Neural cell (in vitro differentiated cells): ENCODE results near the gene DLGAP4. TPM values are rescaled to one million over a fixed set of nuclear protein-coding genes. Genes with fewer than 3 reads are reported as not detected.

Experiments
- H2AFZ ChIP-seq: fragments of 200-600, 300-800 bp; sonication (generic), shearing (Covaris generic); 2 replicates; pipeline ENCODE4 v1.6.0; 2014; ENCODE audit warnings: low read depth, mild to moderate bottlenecking, antibody characterized with exemption, low read length, moderate library complexity
- H3F3A ChIP-seq: fragments of 200-600 bp; shearing (Covaris generic); 2 replicates; pipeline ENCODE4 v1.6.1; 2016; ENCODE audit warnings: mild to moderate bottlenecking, moderate library complexity, mixed read lengths, antibody characterized with exemption, low read length; ENCODE audit not compliant: insufficient read depth, poor library complexity, severe bottlenecking
- H3K27ac ChIP-seq: fragments of 200-600, 300-800 bp; sonication (generic), shearing (Covaris generic); 2 replicates; pipeline ENCODE4 v1.5.1; 2014; ENCODE audit warnings: mild to moderate bottlenecking, low read length, moderate library complexity
- H3K27me3 ChIP-seq: fragments of 300-800, 200-600 bp; sonication (generic), shearing (Covaris generic); 2 replicates; pipeline ENCODE4 v1.6.0; 2014; ENCODE audit warnings: mild to moderate bottlenecking, low read depth, low read length, moderate library complexity; ENCODE audit not compliant: insufficient read depth
- H3K36me3 ChIP-seq: fragments of 300-800, 200-600 bp; sonication (generic), shearing (Covaris generic); 2 replicates; pipeline ENCODE4 v1.5.1; 2014; ENCODE audit warnings: mild to moderate bottlenecking, antibody characterized with exemption, low read length, moderate library complexity; ENCODE audit not compliant: insufficient read depth
- H3K4me2 ChIP-seq: fragments of 300-800, 200-600 bp; sonication (generic), shearing (Covaris generic); 2 replicates; pipeline ENCODE4 v1.6.0; 2014; ENCODE audit warnings: mild to moderate bottlenecking, low read length
- H3K4me3 ChIP-seq: fragments of 300-800, 200-600 bp; sonication (generic), shearing (Covaris generic); 2 replicates; pipeline ENCODE4 v1.5.1; 2014; ENCODE audit warnings: mild to moderate bottlenecking, low read length, moderate library complexity
- H3K79me2 ChIP-seq: fragments of 200-600 bp; shearing (Covaris generic); replicated peaks from 2 replicates; pipeline ENCODE4 v1.6.0; 2014; ENCODE audit warnings: mild to moderate bottlenecking, low read length, moderate library complexity; ENCODE audit not compliant: insufficient read depth
- H3K9ac ChIP-seq: fragments of 300-800, 200-600 bp; sonication (generic), shearing (Covaris generic); 2 replicates; pipeline ENCODE4 v1.6.1; 2016; ENCODE audit warnings: mild to moderate bottlenecking, low read length, mixed read lengths
- H3K9me2 ChIP-seq: fragments of 200-600 bp; shearing (Covaris generic); 2 replicates; pipeline ENCODE4 v1.6.1; 2016; ENCODE audit warnings: mild to moderate bottlenecking, low read length, mixed read lengths; ENCODE audit not compliant: insufficient read depth
- H3K9me3 ChIP-seq: fragments of 200-600, 300-800 bp; sonication (generic), shearing (Covaris generic); 2 replicates; pipeline ENCODE4 v1.6.1; 2016; ENCODE audit warnings: mild to moderate bottlenecking, mixed run types, low read length, moderate library complexity, mixed read lengths
- H4K20me1 ChIP-seq: fragments of 200-600 bp; shearing (Covaris generic); 2 replicates; pipeline ENCODE4 v1.6.1; 2016; ENCODE audit warnings: mild to moderate bottlenecking, mixed run types; ENCODE audit not compliant: insufficient read depth
- EP300 ChIP-seq: fragments of 450-650 bp; conservative IDR thresholded peaks from 2 replicates; pipeline ENCODE4 v1.6.1; 2014; ENCODE audit warnings: antibody characterized with exemption, mild to moderate bottlenecking, moderate library complexity; ENCODE audit not compliant: poor library complexity, severe bottlenecking
- EZH2 ChIP-seq: fragments of 200-600, 300-800 bp; shearing (Covaris generic), sonication (generic); IDR thresholded peaks from 2 replicates; pipeline ENCODE4 v1.6.1; 2014; ENCODE audit warnings: antibody characterized with exemption, low read length, borderline replicate concordance, mild to moderate bottlenecking; ENCODE audit not compliant: insufficient read depth, poor library complexity, severe bottlenecking
- MXI1 ChIP-seq: fragments of 450-650 bp; conservative IDR thresholded peaks from 2 replicates; pipeline ENCODE4 v1.6.1; 2014; ENCODE audit warnings: antibody characterized with exemption, mild to moderate bottlenecking; ENCODE audit not compliant: poor library complexity, severe bottlenecking
- POLR2AphosphoS5 ChIP-seq: IDR thresholded peaks from 2 replicates; pipeline ENCODE4 v1.6.1; 2012
- RAD21 ChIP-seq: fragments of 450-650 bp; conservative IDR thresholded peaks from 2 replicates; pipeline ENCODE4 v1.6.1; 2014; ENCODE audit warnings: antibody characterized with exemption, mild to moderate bottlenecking, moderate library complexity
- SMC3 ChIP-seq: fragments of 450-650 bp; conservative IDR thresholded peaks from 2 replicates; pipeline ENCODE4 v1.6.1; 2014; ENCODE audit warnings: antibody characterized with exemption, mild to moderate bottlenecking, moderate library complexity; ENCODE audit not compliant: poor library complexity
- TAF1 ChIP-seq: IDR thresholded peaks from 2 replicates; pipeline ENCODE4 v1.6.1; 2012; ENCODE audit warnings: low read depth
- polyA plus RNA-seq: library from polyadenylated mRNA; depleted of rRNA; stranded (reverse); fragments of >200 nt; gene quantifications from 2 replicates; pipeline ENCODE4 v1.2.3, GENCODE V29; 2014
- TF ChIP-seq, protein P1 (sequence below): fragments of 450-650 bp; IDR thresholded peaks from 2 replicates; pipeline ENCODE4 v1.5.1; 2014; ENCODE audit warnings: antibody characterized with exemption, mild to moderate bottlenecking, moderate library complexity; ENCODE audit not compliant: poor library complexity, severe bottlenecking
- TF ChIP-seq, protein P2 (sequence below): IDR thresholded peaks from 2 replicates; pipeline ENCODE4 v1.6.1; 2012; ENCODE audit warnings: borderline replicate concordance

Gene DLGAP4
- polyA plus RNA-seq, 1 donor from 2014 or later, result 31.2 TPM

DNA sequence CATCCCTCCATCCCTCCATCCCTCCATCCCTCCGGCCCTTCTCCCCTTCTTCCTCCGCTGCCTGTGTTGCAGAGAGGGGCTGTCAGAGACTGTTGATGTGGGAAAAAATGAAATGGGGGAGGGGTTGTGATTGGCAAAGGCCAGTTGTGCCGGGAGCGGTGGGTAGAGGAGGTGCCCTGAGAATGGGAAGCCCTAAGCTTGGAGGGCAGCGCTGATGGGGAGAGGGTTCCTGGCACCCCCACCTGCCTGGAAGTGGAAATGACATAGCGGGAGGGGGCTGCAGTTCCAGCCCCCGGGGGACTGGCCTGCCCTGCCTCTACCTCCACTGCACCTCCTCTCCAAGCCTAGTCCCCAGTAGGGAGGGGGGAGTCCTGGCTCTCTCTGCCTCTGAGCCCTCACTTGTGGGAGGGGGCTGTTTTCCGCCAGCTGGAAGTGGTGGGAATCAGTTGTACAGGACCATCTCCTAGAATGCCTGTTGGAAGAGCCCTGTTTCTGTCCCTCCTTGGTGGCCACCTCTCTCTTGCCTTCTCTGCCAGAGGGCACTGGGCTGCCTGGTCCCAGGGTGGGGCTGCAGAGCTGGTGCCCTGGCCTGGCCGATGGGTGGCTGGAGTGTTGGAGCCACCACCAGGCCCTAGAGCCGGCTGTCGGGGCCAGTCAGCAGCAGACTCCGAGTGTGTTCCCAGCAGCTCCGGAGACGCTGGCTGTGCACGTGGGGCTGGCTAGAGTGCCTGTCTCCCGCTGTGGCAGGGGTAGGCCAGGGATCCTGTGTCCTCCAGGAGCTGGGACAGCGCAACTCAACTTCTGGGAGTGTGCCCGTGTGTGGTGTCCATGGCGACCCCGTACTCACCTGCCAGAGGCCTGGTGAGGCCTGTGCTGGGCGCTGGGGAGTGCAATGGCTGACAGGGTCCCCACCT, 1.5 kb downstream of the DLGAP4 start:
- Histone ChIP-seq H4K20me1 (no peaks in the 10 kb centered on the region), H3K9me2 (no peaks in the 10 kb centered on the region), H3K27ac (no peak overlapping the region), H3K79me2 (no peaks in the 10 kb centered on the region), H3K36me3 (no peaks in the 10 kb centered on the region), H3K4me3 (peak overlapping the region; percentile 73), H2AFZ (no peak overlapping the region), H3K4me2 (peak overlapping the region; percentile 69), H3K27me3 (peaks cover 24% of the 10 kb centered on the region), H3K9me3 (no peaks in the 10 kb centered on the region), H3K9ac (peak overlapping the region; percentile 74), H3F3A (no peaks in the 10 kb centered on the region)
- TF ChIP-seq TAF1, result no peak
- TF ChIP-seq, protein P1, sequence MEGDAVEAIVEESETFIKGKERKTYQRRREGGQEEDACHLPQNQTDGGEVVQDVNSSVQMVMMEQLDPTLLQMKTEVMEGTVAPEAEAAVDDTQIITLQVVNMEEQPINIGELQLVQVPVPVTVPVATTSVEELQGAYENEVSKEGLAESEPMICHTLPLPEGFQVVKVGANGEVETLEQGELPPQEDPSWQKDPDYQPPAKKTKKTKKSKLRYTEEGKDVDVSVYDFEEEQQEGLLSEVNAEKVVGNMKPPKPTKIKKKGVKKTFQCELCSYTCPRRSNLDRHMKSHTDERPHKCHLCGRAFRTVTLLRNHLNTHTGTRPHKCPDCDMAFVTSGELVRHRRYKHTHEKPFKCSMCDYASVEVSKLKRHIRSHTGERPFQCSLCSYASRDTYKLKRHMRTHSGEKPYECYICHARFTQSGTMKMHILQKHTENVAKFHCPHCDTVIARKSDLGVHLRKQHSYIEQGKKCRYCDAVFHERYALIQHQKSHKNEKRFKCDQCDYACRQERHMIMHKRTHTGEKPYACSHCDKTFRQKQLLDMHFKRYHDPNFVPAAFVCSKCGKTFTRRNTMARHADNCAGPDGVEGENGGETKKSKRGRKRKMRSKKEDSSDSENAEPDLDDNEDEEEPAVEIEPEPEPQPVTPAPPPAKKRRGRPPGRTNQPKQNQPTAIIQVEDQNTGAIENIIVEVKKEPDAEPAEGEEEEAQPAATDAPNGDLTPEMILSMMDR, result no peak
- TF ChIP-seq RAD21, result no peak
- no peak for TF ChIP-seq MXI1
- no peak for TF ChIP-seq POLR2AphosphoS5
- TF ChIP-seq SMC3, result no peak
- no peak for TF ChIP-seq EP300
- TF ChIP-seq EZH2, result no peak
- TF ChIP-seq, protein P2, sequence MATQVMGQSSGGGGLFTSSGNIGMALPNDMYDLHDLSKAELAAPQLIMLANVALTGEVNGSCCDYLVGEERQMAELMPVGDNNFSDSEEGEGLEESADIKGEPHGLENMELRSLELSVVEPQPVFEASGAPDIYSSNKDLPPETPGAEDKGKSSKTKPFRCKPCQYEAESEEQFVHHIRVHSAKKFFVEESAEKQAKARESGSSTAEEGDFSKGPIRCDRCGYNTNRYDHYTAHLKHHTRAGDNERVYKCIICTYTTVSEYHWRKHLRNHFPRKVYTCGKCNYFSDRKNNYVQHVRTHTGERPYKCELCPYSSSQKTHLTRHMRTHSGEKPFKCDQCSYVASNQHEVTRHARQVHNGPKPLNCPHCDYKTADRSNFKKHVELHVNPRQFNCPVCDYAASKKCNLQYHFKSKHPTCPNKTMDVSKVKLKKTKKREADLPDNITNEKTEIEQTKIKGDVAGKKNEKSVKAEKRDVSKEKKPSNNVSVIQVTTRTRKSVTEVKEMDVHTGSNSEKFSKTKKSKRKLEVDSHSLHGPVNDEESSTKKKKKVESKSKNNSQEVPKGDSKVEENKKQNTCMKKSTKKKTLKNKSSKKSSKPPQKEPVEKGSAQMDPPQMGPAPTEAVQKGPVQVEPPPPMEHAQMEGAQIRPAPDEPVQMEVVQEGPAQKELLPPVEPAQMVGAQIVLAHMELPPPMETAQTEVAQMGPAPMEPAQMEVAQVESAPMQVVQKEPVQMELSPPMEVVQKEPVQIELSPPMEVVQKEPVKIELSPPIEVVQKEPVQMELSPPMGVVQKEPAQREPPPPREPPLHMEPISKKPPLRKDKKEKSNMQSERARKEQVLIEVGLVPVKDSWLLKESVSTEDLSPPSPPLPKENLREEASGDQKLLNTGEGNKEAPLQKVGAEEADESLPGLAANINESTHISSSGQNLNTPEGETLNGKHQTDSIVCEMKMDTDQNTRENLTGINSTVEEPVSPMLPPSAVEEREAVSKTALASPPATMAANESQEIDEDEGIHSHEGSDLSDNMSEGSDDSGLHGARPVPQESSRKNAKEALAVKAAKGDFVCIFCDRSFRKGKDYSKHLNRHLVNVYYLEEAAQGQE, result no peak

DNA sequence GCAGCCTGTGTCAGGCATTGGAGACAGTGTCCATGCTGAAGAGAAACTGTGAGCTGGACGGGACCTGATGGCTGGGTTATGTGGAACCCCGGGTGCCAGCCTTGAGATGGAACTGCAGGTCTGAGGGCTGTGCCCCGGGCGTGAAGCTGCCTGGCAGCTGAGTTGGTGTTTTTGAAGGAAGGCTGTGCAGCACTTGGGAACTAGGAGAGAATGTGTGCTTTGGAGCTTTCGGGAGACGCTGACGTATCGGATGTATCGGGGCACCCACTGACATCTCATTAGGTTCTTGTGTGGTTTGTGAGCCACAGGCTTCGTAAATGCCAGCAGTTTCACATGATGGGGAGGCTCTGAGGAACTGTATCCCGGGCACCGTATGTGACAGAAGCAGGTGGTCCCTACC, 2.2 kb downstream of the DLGAP4 start:
- Histone ChIP-seq H3K9me3 (no peaks in the 10 kb centered on the region), H3K9ac (no peak overlapping the region), H3K79me2 (no peaks in the 10 kb centered on the region), H4K20me1 (no peaks in the 10 kb centered on the region), H3K4me3 (peak overlapping the region; percentile 73), H2AFZ (no peak overlapping the region), H3F3A (no peaks in the 10 kb centered on the region), H3K4me2 (no peak overlapping the region), H3K27ac (no peak overlapping the region), H3K27me3 (peaks cover 18% of the 10 kb centered on the region), H3K9me2 (no peaks in the 10 kb centered on the region), H3K36me3 (no peaks in the 10 kb centered on the region)
- no peak for TF ChIP-seq EP300
